Measurements from ENCODE around the gene ABLIM2. TPM values are rescaled to one million over a fixed set of nuclear protein-coding genes. Genes with fewer than 3 reads are reported as not detected.

Gene ABLIM2
- total RNA-seq, 1 donor from 2014 or later, result 34.1 TPM

- no peak for DNase-seq (ENCODE audit: low spot score)
Measured at GRCh38 chr4:8123389-8123788, 35.2 kb downstream of the ABLIM2 start.

- DNase-seq (ENCODE audit: low spot score), result no peak
Measured at GRCh38 chr4:8122746-8123145, 35.9 kb downstream of the ABLIM2 start.

- DNase-seq (ENCODE audit: low spot score), result no peak
Measured at GRCh38 chr4:8121292-8122015, 37.2 kb downstream of the ABLIM2 start.

GRCh38 chr4:8120501-8120900 is 38.1 kb downstream of the ABLIM2 start:
- DNase-seq (ENCODE audit: low spot score), result no peak

GRCh38 chr4:8119877-8120276 is 38.7 kb downstream of the ABLIM2 start:
- no peak for DNase-seq (ENCODE audit: low spot score)

GRCh38 chr4:8118531-8118930 is 40.1 kb downstream of the ABLIM2 start:
- no peak for DNase-seq (ENCODE audit: low spot score)

- DNase-seq (ENCODE audit: low spot score), result no peak
Measured at GRCh38 chr4:8118035-8118434, 40.6 kb downstream of the ABLIM2 start.

GRCh38 chr4:8117278-8117682 is 41.3 kb downstream of the ABLIM2 start:
- DNase-seq (ENCODE audit: low spot score), result no peak

- no peak for DNase-seq (ENCODE audit: low spot score)
Measured at GRCh38 chr4:8115916-8116315, 42.7 kb downstream of the ABLIM2 start.

GRCh38 chr4:8115203-8115520 is 43.5 kb downstream of the ABLIM2 start:
- no peak for DNase-seq (ENCODE audit: low spot score)

- DNase-seq (ENCODE audit: low spot score), result no peak
Measured at GRCh38 chr4:8114456-8115202, 44.0 kb downstream of the ABLIM2 start.

GRCh38 chr4:8113611-8114377 is 44.8 kb downstream of the ABLIM2 start:
- no peak for DNase-seq (ENCODE audit: low spot score)

- no peak for DNase-seq (ENCODE audit: low spot score)
Measured at GRCh38 chr4:8112672-8113071, 45.9 kb downstream of the ABLIM2 start.

- no peak for DNase-seq (ENCODE audit: low spot score)
Measured at GRCh38 chr4:8112036-8112576, 46.5 kb downstream of the ABLIM2 start.

GRCh38 chr4:8110071-8110986 is 48.3 kb downstream of the ABLIM2 start:
- no peak for DNase-seq (ENCODE audit: low spot score)

GRCh38 chr4:8109406-8110065 is 49.1 kb downstream of the ABLIM2 start:
- DNase-seq (ENCODE audit: low spot score), result no peak

GRCh38 chr4:8108991-8109390 is 49.6 kb downstream of the ABLIM2 start:
- DNase-seq (ENCODE audit: low spot score), result no peak

GRCh38 chr4:8108261-8108660 is 50.4 kb downstream of the ABLIM2 start:
- DNase-seq (ENCODE audit: low spot score), result no peak

- DNase-seq (ENCODE audit: low spot score), result no peak
Measured at GRCh38 chr4:8107146-8107657, 51.4 kb downstream of the ABLIM2 start.

GRCh38 chr4:8106451-8107025 is 52.1 kb downstream of the ABLIM2 start:
- DNase-seq (ENCODE audit: low spot score), result no peak

All from mesenteric fat pad (tissue), 1 donor.